GM12801 (cell line): ENCODE measurements around the gene OS9.

Experiments
- TF ChIP-seq, protein P1 (sequence below): IDR thresholded peaks from one replicate; pipeline ENCODE4 v1.5.1; 2011; ENCODE audit warnings: control low read depth; ENCODE audit not compliant: insufficient read length; ENCODE audit errors: extremely low read depth

The OS9 gene

DNA sequence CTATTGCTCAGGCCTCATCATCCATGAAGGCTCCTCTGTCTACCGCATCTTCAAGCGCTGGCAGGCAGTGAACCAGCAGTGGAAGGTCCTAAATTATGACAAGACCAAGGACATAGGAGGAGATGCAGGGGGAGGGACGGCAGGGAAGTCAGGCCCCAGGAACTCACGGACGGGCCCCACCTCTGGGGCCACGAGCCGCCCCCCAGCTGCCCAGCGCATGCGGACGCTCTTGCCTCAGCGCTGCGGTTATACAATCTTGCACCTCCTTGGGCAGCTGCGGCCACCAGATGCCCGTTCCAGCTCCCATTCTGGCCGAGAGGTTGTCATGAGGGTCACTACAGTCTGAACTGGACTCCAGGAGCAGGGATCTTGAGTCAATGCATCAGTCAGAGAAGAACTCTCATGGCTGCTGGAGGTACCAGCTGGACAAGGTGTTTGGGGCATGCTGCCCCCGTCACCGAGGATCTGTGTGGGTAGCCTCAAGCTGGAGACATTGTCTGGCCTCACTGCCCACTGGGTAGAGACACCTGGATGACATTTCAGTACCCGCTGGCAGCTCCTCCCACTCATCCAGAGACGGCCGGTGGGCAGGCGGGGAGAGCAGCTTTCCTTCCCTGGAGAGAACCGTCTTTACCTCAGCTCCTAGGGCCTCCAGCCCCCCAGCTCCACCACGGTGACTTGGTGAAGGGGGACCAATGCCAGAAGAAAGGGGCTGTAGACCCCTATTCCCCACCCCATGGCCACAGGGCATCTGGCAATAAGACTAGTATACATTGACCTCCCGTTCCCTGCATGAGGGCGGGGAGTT lies 64.8 kb downstream of the OS9 start:
- TF ChIP-seq, protein P1, sequence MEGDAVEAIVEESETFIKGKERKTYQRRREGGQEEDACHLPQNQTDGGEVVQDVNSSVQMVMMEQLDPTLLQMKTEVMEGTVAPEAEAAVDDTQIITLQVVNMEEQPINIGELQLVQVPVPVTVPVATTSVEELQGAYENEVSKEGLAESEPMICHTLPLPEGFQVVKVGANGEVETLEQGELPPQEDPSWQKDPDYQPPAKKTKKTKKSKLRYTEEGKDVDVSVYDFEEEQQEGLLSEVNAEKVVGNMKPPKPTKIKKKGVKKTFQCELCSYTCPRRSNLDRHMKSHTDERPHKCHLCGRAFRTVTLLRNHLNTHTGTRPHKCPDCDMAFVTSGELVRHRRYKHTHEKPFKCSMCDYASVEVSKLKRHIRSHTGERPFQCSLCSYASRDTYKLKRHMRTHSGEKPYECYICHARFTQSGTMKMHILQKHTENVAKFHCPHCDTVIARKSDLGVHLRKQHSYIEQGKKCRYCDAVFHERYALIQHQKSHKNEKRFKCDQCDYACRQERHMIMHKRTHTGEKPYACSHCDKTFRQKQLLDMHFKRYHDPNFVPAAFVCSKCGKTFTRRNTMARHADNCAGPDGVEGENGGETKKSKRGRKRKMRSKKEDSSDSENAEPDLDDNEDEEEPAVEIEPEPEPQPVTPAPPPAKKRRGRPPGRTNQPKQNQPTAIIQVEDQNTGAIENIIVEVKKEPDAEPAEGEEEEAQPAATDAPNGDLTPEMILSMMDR = no peak

DNA sequence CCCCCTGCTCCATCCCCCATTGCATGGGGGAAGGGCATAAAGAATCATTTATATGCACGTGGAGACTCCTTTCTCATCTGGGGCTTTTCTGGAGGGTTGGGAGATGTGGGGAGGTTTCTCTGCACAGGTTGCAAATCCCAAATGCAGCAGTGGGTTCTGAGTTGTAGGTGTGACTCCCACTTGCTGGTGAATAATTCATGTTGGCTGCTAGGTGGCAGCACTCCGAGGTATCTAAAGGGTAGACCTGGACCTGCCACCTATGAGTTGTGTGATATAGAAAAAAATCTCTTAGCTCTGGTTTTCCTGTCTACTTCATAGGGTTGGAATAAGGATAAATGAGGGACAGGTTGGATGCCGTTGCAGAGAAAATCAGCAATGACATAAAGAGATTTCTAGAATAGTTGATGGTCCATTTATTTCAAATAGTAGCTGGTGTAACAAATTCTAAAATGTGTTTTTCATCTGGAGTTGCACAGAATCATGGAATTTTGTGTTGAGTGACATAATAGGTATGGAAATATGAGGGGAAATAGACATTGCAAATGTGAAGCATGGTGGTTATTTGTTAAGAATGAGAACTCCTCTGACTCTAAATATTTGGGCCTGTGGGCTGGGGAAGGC lies 65.5 kb downstream of the OS9 start:
- TF ChIP-seq, protein P1 = no peak

- TF ChIP-seq, protein P1 = no peak
Measured at GRCh38 chr12:57760347-57760982, 66.5 kb downstream of the OS9 start.

DNA sequence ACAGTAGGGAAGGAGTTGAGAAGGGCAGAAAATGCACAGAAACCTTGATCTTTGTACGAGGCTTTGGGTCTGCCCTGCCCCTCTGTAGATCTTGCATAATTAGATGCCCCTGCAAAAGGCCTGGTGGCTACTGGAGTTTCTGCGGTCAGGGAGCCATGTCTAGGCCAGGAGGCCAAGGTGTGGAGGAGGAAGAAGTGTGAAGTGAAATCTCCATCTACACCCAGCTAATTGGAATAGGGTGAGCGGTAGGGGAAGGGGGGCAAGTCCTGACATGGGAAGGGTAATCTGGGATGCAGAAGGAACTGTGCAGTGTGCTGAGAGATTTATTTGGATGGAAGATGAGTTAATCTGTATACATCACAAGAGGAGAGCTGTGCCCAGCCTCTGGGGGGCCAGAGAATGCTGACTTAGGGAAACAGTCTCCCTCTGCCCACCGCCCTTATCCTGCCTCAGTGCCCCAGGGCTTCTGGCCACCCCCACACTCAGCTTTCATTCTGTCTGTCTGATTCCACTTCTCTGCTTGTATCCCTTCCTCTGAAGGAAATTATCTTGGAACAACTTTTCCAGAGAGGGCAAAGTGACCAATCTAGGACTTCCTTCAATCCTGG lies 67.6 kb downstream of the OS9 start:
- TF ChIP-seq, protein P1 = no peak

DNA sequence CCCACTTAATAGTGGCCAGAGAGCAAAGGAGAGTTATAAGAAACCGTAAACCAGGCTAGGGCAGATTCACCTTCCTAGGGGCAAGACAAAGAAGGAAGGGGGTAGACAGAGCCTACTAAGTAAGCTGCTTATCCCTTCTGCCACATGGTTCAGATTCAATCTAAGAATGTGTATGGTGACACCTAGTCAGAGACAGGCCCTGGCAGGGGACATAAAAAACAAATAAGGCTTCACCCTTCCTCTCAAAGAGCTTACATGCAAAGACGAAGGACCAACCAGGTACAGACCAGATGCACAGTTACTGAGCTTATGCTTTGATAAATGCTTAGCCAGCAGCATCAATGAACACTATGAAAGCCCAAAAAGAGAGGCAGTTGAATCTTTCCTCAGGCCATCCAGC lies 68.5 kb downstream of the OS9 start:
- TF ChIP-seq, protein P1 = no peak

DNA sequence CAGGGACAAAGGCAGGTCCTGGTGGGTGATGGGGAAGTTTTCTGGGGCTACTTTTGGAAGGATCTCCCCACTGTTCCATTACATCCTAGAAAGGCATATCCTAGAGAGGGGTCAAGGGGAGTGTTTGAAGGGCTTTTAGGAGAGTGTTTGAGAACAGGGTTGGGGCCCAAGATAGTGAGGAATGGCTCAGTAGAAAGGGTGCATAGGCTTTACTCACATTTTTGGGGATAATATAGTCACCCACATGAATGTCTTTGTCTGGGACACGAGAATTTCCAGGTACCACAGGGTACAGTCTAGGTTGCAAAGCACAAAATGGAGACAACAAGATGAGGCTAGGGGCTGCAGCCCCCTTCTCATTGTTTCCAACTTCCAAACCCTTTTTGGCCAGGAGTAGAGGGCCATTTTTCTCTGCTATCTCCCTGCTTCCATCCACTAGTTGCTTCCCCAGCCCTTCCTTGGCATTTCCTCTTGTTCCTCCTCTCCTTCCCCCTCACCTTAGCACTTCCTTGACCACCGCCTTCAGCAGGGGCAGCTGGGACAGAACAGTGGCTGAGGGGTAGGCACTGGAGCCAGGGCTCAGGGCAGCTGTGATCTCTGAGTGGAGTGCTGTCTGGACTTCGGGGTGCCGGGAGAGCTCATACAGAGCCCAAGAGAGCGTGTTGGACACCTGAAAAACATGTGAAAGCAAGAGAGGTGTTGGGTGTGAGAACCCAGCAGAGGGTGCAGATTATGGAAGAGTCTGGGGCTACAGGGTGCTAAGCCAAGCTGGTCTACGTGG lies 70.1 kb downstream of the OS9 start:
- TF ChIP-seq, protein P1 = no peak
